GM18520 (cell line): ENCODE measurements around the gene LARP1.

Experiments used
- ATAC-seq: cut with Tn5 transposase; IDR thresholded peaks from one replicate; pipeline ENCODE4 v1.9.1; 2021; ENCODE audit not compliant: unreplicated experiment

Gene LARP1

GRCh38 chr5:154850255-154851062, 95.3 kb downstream of the LARP1 start, which contains the start of gene FAXDC2:
Gene FAXDC2 (minus strand): TSS chr5:154850603. CDS start chr5:154838178, 12,425 bp downstream.
- ATAC-seq, result no peak

- ATAC-seq, result no peak
Observed at GRCh38 chr5:154851351-154851750, 96.2 kb downstream of the LARP1 start.

- ATAC-seq, result peak; percentile 44
Observed at GRCh38 chr5:154857530-154858296, 102.5 kb downstream of the LARP1 start.

- ATAC-seq, result peak; percentile 76
Observed at GRCh38 chr5:154858297-154858971, 103.3 kb downstream of the LARP1 start, which contains the start of gene CNOT8. Gene CNOT8 (plus strand): TSS chr5:154858627. CDS start chr5:154863279, 4,652 bp downstream.

GRCh38 chr5:154858972-154859871, 104.0 kb downstream of the LARP1 start:
- no peak for ATAC-seq

- ATAC-seq, result no peak
Observed at GRCh38 chr5:154860123-154860522, 104.9 kb downstream of the LARP1 start.

- ATAC-seq, result no peak
Observed at GRCh38 chr5:154860765-154861164, 105.6 kb downstream of the LARP1 start.

- ATAC-seq, result no peak
Observed at GRCh38 chr5:154861946-154862345, 106.8 kb downstream of the LARP1 start.

- ATAC-seq, result no peak
Observed at GRCh38 chr5:154862766-154863165, 107.6 kb downstream of the LARP1 start.

GRCh38 chr5:154863291-154864080, 108.3 kb downstream of the LARP1 start:
- no peak for ATAC-seq

- ATAC-seq, result no peak
Observed at GRCh38 chr5:154865466-154866184, 110.4 kb downstream of the LARP1 start.

GRCh38 chr5:154866841-154867240, 111.7 kb downstream of the LARP1 start:
- ATAC-seq, result no peak
